VCaP (cell line): Measurements from ENCODE around the gene THYN1.
A peak's percentile ranks its signal among the peaks of the same experiment; 100 is the strongest.

Source experiments
- H3K27ac ChIP-seq: fragments of 450-650 bp; 2 replicates; pipeline ENCODE4 v1.5.1; 2017
- CTCF ChIP-seq: fragments of 450-650 bp; conservative IDR thresholded peaks from 2 replicates; pipeline ENCODE4 v1.5.1; 2017; ENCODE audit warnings: mild to moderate bottlenecking, moderate library complexity

Gene THYN1

GRCh38 chr11:134277183-134278001 is 24.2 kb upstream of the THYN1 start:
- no peak for TF ChIP-seq CTCF
- peak overlapping the region; percentile 38; the same call in 1 of the 2 replicates for H3K27ac ChIP-seq

GRCh38 chr11:134276396-134277182 is 23.4 kb upstream of the THYN1 start:
- peak overlapping the region; percentile 38; the same call in 1 of the 2 replicates for H3K27ac ChIP-seq
- peak; percentile 45 for TF ChIP-seq CTCF

- peak within 1 kb of the TSS; percentile 38; the same call in 1 of the 2 replicates for H3K27ac ChIP-seq
- peak; percentile 68 for TF ChIP-seq CTCF
Observed at GRCh38 chr11:134275534-134276395, 22.6 kb upstream of the THYN1 start, which contains the start of gene GLB1L3. Gene GLB1L3, plus strand, starts transcription at chr11:134276379. Its CDS starts 362 bp downstream, at chr11:134276741.

GRCh38 chr11:134275188-134275533 is 22.0 kb upstream of the THYN1 start:
- H3K27ac ChIP-seq, result no peak overlapping the region
- TF ChIP-seq CTCF, result no peak

- no peak for TF ChIP-seq CTCF
- no peak overlapping the region for H3K27ac ChIP-seq
Observed at GRCh38 chr11:134273317-134273712, 20.2 kb upstream of the THYN1 start.

GRCh38 chr11:134272381-134273316 is 19.5 kb upstream of the THYN1 start:
- no peak for TF ChIP-seq CTCF
- H3K27ac ChIP-seq, result no peak overlapping the region
